ENCODE measurements around the gene LRRC4C.

Gene LRRC4C

DNA sequence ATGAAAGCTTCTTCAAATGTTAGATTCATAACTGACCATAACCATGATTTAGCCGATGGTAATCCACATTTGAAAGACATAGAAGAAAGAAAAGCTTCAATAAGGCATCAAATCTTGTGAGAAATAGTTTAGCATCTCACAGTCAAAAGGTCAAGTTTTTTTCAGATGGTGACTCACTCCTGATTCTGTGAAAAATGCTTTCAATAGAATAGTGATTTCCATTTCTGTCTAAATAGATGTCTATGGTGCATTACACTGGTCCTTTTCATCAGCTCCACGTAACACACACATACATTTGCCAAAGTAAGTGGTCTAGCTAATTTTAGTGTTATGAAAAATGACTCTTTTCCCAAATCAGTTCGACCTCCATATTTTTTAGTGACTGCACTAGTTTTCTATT is 139.2 kb downstream of the LRRC4C start:
- DNase-seq, result no peak

DNA sequence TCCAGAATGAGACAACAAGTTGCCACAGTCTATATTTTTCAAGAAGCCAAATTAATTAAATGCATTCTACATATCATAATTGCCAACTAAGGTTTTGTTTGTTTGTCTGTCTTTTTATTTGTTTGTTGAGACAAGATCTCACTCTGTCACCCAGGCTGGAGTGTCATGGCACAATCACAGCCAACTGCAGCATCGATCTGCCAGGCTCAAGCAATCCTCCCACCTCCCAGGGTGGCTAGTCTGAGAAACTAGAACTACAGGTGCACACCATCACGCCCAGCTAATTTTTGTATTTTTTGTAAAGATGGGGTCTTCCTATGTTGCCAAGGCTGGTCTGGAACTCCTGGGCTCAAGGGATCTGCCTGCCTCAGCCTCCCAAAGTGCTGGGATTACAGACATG is 140.0 kb downstream of the LRRC4C start:
- DNase-seq, result no peak

DNA sequence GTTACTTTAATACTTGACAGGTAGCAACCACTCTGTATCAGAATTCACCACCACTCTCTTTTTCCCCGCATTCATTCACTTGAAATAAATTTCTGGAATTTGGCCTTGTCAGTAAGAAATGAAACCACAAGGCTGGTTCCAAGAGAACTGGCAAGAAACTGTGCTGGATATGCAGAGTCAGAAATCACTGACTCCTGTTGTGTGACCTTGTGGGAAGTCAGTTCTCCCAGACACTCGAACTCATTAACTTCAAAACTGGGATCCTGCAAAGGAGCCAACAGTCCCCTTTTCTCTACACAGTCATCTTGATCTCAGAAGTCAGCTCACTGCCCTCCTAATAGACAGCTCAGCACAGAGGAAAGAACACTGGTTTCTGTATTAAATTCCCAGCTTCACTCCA is 142.7 kb downstream of the LRRC4C start:
- no peak for DNase-seq

DNA sequence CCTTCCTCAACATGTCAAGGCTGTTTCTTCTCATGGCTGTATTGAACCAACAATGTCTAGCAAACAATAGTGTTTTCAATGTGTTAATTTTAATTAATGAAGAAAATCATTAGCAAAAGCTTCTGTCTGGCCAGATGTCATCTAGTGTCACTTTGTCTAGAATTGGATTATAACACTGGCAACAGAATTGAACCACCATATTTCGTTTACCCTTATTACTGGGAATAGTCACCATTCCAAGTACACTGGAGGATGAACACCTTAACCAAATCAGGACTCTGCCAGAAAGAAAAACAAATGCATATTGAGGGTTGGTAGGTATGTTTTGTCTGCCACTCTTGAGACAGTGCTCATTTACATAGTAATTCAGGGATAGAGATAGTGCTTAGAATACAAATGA is 146.2 kb downstream of the LRRC4C start:
- DNase-seq, result no peak

DNA sequence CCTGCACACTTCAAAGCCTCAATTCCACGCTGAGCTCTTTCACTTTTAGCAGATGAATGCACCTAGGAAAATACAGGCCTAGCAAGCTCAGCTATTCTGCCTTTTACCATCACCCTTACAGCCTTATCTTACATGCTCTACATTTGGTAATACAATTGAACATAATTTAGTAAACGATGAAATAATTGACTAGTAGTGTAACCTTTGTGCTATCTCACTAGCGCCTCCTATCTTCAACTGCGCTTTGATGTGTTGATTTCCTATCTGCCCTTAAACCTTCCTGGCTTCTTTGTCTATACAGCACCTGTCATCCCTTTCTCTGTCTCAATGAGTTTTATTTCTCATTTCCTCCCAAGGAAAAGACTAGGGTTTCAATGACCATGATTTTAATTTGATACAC is 149.7 kb downstream of the LRRC4C start:
- DNase-seq, result no peak

DNA sequence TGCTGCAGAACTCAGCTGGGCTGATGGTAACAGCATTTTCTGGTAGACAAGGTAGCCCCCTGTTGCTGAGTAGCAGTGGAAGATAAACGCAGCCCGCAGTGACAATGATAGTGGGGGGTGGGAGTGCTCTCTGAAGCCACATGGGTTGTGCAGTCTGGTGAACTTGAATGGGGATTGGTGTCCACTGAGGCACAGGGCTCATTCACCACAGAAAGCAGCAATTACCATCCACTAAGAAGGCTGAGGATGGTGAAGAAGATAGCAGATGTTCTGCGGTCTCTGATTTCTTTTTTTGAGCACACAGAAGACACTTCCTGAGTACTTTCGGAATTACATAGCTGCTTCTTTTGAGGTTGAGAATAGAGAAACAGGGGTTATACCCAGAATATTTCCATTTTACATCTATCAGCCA is 150.3 kb downstream of the LRRC4C start:
- no peak for DNase-seq

DNA sequence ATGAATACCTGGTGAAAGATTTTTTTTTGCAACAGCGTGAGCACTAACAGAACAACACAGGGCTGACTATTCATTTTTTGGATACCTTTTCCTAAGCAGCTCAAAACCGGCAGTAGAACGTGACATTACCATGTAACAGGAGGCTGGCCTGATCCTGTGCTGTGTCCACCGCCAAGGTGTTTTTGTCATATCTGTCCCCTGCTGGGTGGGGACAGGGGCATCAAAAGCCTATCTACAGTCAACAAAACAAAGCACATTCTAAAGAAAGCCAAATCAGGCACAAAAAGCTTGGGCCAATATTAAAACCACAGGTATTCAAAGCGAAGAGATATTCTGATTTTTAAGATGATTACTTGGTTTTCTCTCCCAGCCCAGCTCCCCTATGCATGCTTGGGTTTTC is 151.2 kb downstream of the LRRC4C start:
- DNase-seq, result no peak

DNA sequence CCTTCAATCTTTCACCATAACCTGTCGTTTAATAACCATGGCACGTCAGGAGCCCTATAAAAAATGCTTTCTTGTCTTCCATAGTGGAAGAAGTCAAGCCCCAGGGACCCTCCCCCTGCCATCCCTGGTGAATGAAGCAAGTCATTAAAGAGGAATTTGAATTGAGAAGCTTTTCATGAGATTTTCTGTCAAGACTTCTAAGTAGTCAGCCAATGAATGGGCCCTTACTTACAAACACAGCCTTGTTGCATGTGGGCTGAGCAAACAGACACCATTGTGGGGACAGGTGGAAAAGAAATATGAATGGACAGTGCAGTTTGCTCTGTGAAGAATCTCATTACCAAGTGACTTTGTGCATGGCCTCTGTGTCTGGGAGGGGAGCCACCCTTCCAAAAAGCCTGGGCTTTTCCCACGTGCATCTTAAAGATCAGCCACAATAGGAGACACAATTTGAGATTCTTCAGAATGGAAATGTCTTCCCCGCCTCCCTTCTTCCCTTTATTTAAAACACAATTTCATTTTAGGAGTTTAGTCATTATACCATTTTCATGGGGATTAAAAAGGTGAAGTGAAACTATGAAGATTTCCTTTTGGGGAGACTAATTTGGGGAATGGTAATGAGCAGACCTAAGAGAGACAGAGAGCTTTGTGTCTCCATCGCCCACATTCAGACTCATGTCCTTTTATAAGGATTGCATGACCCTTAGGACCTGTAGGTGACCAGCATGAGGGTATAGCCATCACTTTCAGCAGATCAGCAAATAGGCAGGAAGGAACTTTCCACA is 152.0 kb downstream of the LRRC4C start:
- no peak for DNase-seq

DNA sequence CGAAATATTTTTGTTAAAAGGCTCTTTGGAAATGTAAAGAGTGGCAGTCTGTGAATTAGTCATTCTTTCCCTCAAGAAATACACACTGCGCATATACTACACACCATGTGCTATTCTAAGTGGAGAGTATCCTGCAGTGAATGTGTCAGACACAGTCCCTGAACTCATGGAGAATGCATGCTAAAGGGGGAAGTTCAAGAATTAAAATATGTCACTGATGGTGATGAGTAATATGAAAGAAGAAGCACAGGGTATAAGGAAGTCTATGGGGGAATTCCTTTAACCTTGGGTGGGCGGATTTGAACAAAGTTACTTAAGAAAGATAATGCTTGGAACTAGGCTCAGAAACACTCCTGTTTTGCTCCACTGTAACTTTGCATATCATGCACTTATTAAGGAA is 153.0 kb downstream of the LRRC4C start:
- DNase-seq, result no peak

DNA sequence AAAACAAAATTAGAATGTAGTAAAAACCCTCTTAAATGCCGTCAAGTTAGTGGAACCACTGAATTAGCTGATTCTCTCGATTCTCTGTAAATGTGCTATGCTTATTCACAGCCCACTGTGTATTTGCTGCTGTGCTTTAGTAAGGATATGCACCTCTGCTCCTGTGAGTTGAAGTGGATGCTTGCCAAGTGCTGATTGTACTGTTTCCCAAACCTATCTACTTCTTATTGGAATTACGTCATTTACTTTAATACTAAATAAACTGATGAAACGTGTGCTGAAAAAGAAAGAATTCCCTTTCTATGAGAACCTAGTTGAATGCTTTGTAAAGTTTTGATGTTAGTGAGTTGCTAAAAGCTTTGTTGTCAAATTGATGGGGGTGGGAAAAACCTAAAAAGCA is 158.4 kb downstream of the LRRC4C start:
- DNase-seq, result no peak

DNA sequence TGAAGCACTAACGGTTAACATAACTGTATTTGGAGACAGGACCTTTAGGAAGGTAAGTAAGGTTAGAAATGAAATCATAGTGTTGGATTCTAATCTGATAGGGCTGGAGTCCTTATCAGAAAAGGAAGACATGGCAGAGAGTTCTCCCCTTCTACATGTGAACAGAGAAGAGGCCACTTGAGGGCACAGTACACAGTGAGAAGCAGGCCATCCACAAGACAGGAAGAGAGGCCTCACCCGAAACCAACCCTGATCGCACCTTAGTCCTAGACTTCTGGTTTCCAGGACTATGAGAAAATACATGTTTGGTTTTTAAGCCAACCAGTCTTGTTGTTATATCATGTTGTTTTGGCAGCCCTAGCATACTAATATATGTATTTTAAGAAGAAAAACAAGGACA is 170.0 kb downstream of the LRRC4C start:
- DNase-seq, result no peak

DNA sequence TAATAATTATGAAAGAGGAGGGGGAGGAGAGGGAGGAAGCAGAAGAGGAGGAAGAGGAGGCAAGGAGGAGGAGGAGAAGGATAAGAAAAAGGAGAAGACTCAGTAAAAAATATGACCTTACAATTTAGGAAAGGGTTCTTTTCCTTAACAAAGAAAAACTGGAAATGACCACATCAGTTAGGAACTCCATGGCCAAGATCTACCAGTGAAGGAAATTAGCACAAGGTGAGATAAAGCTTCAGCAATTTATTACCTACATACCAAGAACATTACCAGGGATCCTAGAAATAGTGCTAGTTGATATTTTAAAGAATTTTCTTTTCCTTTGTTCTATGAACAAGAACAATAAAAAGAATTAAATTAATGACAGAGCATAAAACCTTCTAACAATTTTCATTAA is 172.7 kb downstream of the LRRC4C start:
- no peak for DNase-seq

DNA sequence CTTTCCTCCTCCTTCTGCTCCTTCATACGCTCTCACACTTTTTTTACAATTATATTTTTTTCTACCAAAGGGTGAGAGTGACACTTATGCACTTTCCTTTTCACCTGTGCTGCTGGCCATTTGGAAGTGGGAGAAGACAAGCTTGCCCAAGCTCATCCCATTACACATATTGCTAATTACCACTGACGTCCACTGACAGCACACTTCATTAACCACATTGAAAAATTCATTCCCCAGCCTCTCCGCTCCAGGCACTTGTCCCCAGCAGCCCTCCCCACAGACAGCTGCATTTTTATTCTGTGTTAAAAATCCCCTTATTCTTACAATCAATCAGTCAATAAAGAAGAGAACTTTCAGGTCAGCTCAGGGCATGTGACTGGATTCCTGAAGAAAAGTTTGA is 175.1 kb downstream of the LRRC4C start:
- no peak for DNase-seq

DNA sequence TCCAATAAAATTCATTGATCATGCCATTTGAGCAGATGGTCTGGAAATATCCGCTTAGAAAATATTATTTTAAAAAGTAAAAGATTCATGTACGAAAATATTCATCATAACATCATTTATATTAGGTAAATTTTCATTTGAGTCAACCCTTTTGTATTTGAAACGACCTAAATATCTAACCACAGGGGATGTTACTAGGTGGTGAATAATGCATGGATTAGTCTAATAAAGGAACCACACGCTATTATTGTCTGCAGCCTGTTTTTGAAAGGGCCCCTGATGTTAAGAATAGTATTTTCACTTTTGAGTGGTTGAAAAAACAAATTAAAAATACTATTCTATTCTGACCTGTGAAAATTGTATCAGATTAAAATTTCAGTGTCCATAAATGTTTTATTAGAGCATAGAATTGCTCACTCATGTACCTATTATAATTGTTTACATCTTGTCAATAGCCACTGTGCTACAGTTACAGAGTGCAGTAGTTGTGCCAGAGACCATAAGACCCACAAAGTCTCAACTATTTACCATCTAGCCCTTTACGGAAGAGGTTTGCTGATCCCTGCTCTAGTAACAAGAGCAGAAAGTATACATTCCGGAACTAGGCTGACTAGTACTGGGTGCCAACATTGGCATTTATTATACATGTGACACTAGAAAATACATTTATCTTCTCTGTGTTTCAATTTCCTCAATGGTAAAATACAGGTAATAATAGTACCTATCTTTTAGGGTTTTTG is 176.1 kb downstream of the LRRC4C start:
- DNase-seq, result no peak

DNA sequence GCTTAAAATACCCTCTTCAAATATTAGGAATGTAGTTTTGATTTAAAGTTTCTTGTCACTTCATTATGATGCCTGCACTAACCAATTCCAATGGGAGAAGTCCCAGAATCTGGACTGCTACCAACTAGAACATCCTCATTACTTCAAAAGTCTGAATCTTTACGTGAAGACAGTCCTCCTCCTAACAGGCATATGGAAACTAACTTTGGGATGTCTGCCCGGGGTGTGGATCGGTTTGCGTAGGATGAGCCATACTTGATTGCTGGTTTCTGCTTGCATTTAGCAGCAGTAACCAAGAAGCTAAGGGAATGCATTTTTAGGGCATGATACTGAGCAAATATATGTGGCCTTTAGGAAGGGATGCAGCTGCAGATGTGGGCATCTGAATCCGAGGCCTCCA is 177.1 kb downstream of the LRRC4C start:
- DNase-seq, result no peak

DNA sequence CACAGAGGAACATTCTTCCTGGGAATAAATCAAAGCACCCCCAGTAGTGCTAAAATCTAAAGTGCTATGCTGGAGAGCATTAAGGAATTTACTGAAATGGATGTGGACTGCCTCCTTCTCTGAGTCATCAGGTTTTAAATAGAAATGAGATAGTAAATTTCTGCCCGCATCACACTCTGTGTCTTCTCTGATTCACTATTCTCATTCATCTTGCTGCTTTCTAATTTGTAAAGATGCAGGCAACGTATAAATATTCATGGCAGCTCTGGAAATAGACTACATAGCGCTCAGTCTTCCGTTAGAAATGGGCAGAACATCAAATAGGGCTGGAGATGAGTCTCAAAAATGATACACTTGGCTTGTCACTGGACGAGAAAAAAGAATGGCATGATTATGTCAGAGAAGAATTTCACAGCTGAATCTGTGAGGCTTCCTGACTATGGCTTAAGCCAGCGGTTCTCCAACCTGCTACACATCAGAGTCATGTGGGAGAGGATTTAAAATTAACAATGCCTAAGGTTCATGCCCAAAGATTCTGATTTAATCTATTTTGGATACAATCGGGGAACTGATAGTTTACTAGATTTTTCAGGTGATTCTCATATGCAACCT is 178.2 kb downstream of the LRRC4C start:
- no peak for DNase-seq

DNA sequence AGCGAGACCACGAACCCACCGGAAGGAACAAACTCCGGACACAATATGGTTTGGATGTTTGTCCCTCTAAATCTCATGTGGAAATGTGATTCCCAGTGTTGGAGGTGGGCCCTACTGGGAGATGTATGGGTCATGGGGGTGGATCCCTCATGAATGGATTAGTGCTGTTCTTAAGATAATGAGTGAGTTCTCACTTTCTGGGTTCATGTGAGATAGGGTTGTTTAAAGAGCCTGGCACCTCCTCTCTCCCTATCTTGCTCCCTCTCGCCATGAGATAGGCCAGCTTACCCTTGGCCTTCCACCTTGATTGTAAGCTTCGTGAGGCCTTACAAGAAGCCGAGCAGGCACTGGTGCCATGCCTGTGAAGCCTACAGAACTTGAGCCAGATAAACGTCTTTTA is 184.6 kb downstream of the LRRC4C start:
- no peak for DNase-seq

DNA sequence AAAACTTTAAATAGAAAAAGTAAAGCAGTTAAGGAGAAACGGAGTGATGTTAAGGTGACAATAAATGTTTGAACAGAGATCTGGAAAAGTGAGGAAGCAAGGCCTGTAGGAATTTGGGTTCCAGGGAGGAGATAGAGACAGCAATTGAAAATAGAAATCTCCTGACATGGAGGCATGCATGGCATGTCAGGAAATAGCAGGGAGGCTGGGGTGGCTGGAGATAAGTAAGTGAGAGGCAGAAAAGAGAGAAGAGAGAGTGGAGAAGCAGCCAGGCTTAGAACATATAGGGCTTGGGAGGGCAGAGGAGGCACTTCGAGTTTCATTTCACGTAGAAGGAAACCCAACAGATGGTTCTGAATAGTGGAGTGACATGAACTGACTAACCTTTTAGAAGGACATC is 185.5 kb downstream of the LRRC4C start:
- no peak for DNase-seq

DNA sequence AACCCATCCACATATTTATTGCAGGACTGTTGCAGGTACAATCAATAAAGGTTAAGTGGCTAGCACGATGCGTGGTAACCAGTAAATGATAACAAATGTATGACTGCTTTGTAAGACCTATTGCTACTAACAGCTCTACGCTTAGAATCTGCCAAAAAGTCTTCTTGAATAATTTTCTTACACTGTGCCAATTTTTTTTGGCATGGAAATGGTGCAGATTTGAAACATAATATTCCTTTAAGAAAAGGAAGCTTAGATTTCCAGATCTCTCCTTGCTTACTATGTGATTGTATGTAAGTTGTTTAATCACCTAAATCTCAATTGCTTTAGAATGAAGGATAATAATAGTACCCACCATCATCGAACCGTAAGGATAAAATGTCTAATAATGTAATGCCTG is 192.0 kb downstream of the LRRC4C start:
- DNase-seq, result no peak

DNA sequence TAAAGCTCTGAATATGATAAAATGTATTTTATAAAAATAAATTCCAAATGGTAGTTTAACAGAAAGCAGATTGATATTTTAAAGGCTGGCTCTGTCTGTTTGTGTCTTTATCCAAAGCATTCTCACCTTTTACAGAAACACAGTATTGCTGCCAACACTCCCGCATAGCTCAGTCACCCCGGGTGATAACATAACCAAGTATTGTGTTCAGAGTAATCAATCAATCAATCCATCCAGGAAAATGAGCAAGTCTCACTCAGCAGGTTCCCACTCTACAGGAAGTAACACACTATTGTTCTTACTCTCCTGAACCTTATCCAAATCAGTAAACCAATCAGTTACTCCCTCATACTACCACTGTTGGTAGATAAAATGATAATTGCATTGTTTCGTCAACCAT is 203.4 kb downstream of the LRRC4C start:
- no peak for DNase-seq

DNA sequence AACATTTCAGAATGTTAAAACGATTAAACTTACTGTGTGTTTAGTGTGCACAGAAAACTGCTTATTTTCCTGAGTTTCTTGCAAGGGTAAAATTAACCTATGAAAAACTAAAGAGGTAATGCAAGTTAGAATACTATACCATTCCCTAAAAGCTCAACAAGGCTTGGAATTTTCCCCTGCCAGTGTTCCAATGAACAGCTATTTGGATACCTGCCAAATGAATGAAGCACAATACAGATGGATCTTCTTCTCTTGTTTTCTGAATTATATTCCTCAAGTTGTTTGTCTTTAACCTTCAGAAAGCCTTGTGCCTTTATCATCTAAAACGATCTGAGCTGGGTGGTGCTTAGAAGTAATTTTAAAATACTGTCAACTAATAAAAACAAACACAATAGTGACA is 204.5 kb downstream of the LRRC4C start:
- DNase-seq, result no peak

DNA sequence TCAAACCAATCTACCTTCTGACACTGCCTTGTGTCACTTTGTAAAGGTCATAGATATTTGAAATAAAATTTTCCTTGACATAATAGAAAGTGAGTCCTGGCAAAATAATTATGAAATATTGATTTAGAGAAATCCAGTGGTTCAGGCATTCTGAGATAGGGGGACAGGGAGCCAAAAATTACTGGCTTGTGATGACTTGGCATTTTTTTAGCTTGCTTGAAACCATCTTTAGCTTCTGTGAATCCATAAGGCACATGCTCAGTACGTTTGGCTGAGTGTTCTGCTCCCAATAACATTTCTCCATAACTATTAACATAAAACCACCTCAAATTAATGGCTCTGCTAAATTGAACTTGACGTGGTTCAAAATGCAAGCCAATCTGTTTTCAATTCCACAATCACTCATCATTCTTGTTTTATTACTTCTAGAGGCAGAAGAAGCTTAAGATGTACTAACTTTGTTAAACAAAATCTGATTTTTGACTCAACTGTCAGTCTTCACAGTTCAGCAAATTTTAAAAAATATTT is 209.0 kb downstream of the LRRC4C start:
- no peak for DNase-seq

DNA sequence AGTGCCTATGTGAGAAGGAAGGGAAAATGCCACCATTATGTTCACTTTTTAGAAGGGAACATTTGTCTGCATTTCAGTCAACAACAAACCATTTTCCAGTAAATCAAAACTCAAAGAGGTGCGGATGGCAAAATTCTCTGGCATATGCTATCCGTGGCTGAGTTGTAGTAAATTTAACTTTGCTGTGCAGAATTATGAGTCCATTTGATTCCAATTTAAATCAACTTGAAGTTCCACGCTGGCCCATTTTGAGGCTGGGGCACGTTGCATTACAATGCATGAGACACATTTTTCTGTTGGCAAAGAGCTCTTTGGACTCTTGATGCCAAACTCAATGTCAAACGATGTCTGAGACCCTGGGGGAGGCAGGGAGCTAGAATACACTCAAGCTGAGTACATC is 211.8 kb downstream of the LRRC4C start:
- DNase-seq, result no peak

DNA sequence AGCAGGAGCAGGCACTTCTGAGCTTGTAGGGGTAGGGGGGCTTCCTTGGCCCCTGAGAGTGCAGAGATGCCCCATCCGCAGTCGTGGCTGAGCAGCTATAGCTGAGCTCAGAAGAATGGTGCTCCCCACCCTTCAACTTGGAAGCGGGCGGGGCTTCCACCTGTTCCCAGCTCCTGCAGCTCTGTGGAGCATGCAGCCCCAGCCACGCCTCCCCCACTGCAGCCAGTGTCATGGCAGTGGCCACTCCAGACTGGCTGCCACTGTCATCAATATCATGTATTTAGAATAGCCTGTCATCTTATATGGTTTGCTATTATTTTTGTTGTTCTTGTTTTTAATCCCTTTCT is 213.1 kb downstream of the LRRC4C start:
- DNase-seq, result no peak

Data from activated CD8-positive, alpha-beta memory T cell treated with anti-CD3 and anti-CD28 coated beads for 24 hours (primary cell).